DMS153 treated with DMSO at 0.1 percent for 48 hours (cell line): ENCODE results near the gene MUC6.
"Not testable (repeated sequence)": the region's sequence is repeated elsewhere in the genome, so short reads cannot be mapped to it uniquely, and the experiment has no call there.

Experiments used
- DNase-seq: peaks from one replicate; lab custom pipeline; 2025; ENCODE audit not compliant: unreplicated experiment; lab: John Stamatoyannopoulos, UW

The MUC6 gene

GRCh38 chr11:1024597-1025409 lies 11.7 kb downstream of the MUC6 start:
- DNase-seq = no peak

GRCh38 chr11:1023811-1024596 lies 12.5 kb downstream of the MUC6 start:
- no peak for DNase-seq

GRCh38 chr11:1022908-1023810 lies 13.4 kb downstream of the MUC6 start:
- no peak for DNase-seq

- no peak for DNase-seq
Observed at GRCh38 chr11:1022411-1022810, 14.1 kb downstream of the MUC6 start.

- DNase-seq = no peak
Observed at GRCh38 chr11:1020211-1020905, 16.2 kb downstream of the MUC6 start.

- DNase-seq = no peak
Observed at GRCh38 chr11:1019321-1019910, 17.1 kb downstream of the MUC6 start.

GRCh38 chr11:1018091-1018490 lies 18.4 kb downstream of the MUC6 start:
- no peak for DNase-seq

- no peak for DNase-seq
Observed at GRCh38 chr11:1017269-1018005, 19.1 kb downstream of the MUC6 start.

- not testable (repeated sequence) for DNase-seq
Observed at GRCh38 chr11:1016610-1017126, 19.9 kb downstream of the MUC6 start.

- DNase-seq = no peak
Observed at GRCh38 chr11:1015826-1016545, 20.5 kb downstream of the MUC6 start.

GRCh38 chr11:1015064-1015463 lies 21.5 kb downstream of the MUC6 start:
- no peak for DNase-seq

GRCh38 chr11:1014276-1014675 lies 22.2 kb downstream of the MUC6 start:
- no peak for DNase-seq

- DNase-seq = no peak
Observed at GRCh38 chr11:1013631-1013935, 22.9 kb downstream of the MUC6 start.

- DNase-seq = no peak
Observed at GRCh38 chr11:1012740-1013630, 23.5 kb downstream of the MUC6 start.

GRCh38 chr11:1012291-1012690 lies 24.2 kb downstream of the MUC6 start:
- DNase-seq = no peak

- DNase-seq = no peak
Observed at GRCh38 chr11:1011320-1011698, 25.2 kb downstream of the MUC6 start.

GRCh38 chr11:1010551-1011319 lies 25.8 kb downstream of the MUC6 start:
- no peak for DNase-seq
